ENCODE measurements around the gene CST7.
A peak's percentile ranks its signal among the peaks of the same experiment; 100 is the strongest.
"Not testable (repeated sequence)": the region's sequence is repeated elsewhere in the genome, so short reads cannot be mapped to it uniquely, and the experiment has no call there.

CST7 gene

DNA sequence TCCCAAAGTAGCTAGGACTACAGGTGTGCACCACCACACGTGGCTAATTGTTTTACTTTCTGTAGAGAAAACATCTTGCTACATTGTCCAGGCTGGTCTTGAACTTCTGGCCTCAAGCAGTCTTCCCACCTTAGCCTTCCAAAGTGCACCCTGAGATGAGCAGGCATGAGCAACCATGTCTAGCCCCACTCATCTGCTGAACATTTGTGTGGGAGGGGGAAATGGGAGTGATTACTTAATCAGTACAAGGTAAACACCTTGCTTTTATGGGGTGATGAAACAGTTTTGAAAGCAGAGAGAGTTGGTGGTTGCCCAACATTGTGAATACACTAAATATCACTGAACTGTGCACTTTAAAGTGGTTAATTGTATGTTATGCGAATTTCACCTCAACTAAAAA is 38.2 kb downstream of the CST7 start:
- DNase-seq: no peak

DNA sequence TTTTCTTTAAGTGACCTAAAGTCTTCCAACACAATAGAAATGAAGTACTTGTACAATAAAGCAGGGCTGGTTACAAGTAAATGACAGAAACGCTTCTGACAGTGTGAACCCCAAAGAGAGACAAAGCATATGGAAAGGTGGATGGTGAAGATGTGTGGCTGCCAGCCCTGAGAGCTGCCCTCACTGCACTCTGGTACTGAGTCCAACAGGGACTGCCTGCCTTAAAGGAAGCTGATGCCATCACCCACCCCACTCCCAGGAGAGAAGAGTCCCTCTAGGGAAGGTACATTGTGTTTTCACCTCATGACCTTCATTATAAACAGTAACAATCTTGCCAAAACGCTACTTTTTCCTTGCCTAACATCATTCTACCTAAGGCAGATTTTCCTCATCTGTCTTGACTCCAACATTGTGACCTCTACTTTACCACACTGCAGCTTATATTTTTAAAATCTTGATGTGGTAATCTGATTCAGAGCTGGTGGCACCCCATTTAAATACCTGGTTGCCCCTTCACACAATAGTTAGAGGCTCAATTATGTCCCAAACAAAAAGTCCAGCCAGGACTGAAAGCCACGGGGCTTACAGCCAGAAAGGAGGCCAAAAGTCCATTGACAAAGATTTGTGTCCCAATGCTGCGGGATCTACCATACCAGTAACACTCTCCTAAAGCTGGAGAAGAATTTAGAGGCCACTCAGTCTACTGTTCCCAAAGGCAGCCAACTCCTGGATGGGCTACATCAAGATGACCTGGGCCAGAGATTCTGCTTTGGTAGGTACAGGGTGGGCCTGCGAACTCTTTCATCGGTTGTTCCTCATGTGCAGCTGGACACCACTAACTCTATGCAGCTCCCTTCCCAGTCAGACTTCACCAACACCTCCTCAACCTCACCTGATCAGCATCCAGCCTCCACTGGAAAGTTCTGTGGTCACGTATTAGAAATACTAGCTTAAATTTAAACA is 39.1 kb downstream of the CST7 start:
- DNase-seq: no peak

DNA sequence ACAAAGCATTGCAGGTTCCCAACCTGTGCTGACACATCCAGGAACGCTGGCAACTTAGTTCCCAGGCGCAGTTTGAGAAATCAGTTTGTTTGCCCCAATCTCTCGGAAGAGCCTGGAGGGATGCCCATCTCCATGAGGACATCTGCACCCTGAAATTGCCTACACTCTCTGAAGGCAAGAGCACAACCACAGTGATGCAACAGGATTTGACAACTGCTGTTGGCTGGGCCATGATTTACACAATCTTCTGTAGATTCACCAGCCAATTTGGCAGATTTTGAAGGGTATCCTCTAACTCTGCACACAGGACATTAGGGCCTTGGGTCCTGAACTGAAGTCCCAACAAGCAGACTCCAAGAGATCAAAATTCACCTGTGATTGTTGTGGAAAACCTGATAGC is 40.1 kb downstream of the CST7 start:
- DNase-seq: no peak

DNA sequence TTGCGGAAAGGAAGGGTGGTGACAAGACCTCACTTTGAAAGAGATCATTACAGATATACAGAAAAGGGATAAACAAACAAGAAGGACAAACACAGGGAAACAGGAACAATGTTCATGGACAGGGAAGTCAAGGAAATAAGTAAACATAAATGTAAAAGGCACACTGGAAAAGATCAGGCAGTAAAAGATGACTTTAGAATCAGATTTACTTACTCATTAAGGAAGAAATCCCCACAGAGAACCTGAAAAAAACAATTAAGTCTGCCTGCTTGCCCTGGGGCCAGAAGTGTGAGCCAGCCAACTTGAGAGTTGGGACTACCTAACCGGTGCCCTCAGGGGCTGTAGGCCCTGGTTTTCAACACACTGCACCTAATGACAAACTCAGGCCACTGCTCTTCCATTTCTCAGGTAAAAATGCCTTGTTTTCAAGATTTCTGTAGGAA is 41.8 kb downstream of the CST7 start:
- DNase-seq: no peak

DNA sequence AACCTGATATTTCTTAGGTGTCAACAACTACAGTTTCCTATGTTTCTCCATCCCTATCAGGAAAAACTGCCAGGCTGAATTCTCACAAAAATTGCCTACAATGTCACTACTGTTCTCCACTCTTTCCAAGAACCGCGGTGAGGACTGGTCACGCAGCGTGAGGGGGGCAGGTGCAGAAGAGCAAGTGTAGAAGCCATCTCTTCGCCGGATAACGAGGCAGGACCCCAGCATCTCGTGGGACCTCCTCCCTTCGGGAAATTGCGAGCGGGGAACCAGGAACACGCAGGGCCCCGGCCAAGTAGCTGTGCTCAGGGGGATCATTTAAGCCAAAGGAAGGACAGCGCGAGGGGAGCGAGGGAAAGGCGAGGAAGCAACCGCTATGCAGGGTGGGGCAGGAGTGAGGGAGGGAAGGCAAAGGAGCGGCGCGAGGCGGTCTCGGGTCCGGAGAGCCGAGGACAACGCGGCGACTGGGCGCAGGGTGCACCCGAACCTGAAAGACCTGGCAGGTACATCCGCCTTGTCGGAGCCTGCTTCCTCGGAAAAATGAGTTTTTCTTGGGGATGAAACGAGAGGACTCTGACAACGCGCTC is 42.9 kb downstream of the CST7 start:
- no peak for DNase-seq

DNA sequence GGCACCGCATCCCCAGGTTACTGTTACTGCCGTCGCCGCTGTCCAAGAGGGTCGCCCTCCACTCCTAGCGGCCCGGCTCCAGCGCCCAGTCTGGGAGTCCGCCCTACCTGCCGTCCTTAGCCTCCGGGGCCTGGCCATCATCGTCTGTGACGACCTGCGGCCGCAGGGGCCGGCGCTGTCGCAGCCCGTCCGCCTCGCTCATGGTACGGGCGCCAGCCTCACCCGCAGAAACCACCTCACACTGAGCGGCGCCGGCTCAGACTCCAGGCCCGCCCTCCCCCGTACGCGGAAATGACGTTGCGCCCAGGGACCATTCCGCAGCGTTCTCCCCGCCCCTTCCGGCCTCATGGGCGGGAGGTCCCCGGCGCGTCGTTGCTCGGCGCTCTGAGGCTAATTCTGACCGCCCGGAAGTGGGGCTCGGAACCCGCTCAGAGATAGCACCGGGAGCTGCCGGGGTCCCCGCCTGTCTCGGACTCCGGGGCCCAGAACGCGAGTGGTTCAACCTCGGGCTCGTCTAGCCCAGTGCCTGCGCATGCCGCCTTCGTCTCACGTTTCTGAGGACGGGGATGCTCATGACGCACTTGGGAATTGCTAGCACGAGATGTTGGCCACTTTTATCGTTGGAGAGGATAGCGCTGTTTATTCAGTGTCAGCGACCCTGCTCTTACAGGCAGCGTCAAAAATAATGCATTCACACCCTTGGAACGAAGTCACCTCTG is 43.6 kb downstream of the CST7 start, which contains the start of gene APMAP:
Gene APMAP (minus strand): TSS at position 265 of the 719 bp plus-strand sequence. CDS start 63 bp downstream, at position 202.
- peak; percentile 83 to 94 for DNase-seq

DNA sequence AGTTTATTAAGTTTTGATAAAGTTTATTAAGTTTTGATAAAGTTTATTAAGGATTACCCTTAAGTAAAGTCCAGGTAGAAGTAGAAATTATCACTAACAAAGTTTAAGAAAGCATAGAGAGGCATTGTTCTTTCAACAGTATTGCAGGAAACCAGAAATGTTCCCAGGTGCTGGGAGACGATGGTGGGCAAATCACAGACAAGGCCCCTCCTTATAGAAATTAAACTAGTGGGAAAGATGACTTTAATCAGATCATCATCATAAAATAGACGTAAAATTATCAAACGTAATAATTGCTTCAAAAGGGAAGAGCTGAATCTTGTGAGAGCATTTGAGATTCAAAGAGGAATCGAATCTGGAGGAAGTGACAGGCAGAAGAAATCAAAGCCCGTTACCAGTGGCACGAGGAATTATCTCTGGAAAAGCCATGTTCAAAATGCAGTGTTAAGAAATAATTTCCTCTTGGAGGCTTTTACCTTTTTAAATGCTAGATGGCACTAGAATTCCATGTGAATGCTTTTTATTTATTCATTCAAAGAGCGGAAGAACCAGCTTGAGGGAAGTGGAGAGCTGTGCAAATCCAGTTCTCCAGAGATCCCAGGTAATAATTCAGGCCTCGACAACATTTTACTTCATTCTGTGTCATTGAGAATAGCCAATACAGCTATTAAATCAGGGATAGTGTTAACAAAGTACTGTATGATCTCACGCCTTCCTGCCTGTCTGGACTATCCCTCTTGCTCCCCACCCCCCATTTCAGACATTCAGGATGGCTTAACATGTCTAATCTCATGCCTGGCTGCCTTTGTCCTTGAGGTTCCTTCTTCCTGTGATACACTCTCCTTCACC is 44.5 kb downstream of the CST7 start:
- peak; percentile 29 to 44 for DNase-seq

DNA sequence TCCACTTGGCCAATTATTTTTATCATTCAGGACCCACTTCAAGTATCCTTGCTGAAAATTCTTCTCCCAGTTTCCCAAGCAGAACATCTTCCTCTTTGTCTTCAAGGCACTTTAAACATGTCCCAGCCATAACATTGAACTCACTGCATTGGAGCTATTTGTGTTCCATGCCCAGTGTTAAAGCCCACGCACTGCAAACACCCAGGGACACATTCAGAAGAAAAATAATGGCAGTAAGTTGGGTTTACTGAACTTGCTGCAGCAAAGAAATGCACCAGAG is 45.1 kb downstream of the CST7 start:
- DNase-seq: no peak

DNA sequence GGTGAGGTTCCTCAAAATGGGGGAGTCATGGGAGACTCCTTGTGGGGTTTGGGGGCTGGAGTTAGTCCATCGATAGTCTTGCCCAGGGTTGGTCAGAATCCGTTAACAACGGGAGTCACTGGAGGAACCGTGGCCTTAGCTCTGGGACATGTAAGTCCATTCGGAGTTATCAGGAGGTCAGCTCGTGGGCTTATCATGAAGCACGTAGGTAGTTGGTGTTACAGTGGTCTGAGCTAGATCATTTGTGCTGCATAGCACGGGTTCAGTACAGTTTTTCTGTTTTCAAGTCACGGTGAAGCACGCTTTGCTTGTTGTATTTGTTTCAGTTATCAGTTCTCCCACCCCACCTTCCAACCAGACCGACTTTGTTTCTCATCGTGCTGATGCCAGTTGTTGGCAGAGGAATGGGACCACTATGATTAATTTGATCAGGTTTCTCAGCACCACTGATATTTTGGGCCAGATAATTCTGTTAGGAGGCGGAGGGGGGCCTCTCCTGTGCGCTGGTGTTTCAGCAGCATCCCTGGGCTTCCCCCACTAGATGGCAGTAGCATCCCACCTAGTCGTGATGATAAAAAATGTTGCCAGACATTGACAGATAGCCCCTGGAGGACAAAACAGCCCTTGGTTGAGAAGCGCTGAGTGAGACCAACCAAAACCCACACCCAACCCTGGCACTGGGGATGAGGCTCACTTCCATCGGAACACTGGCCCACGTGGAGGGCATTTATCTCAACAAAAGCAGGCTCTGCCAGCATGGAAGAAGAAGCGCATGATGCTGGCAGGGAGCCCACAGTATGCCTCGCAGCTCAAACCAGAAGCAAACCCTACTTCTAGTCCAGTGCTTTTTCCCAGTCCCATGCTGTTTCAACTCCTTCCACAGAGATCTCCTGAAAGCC is 45.6 kb downstream of the CST7 start:
- DNase-seq: peak; percentile 70 to 85

DNA sequence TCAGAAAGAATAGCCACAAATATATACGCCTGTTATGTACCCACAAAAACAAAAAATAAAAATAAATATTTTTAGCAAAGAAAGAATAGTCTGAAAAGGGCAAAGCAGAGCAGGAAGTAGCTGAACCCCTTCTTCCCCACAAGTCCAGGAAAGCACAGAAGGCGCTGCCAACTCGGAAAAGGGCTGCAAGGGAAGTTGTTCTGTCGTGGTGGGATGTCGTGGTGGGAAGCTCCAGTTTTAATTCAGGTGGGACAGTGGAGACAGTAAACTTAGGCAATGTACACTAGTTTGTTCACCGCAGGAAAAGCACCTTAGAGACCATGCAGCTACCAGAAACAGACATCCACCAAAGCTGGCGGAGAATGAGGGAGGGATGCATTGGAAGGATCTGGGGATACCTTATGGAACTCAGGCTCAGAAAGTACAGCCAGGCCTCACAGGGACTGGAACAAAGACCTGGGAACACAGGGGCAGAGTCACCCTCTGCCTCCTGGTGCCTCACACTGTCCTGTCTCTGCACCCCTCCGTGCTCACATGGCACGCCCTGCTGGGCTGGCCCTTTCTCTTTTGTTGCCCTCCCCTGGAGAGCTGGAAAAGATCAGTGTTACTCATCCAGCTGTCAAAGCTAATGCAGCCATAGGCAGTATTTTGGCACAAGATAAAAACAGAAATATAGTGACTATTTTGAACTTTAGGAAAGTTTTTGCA is 46.8 kb downstream of the CST7 start:
- no peak for DNase-seq

DNA sequence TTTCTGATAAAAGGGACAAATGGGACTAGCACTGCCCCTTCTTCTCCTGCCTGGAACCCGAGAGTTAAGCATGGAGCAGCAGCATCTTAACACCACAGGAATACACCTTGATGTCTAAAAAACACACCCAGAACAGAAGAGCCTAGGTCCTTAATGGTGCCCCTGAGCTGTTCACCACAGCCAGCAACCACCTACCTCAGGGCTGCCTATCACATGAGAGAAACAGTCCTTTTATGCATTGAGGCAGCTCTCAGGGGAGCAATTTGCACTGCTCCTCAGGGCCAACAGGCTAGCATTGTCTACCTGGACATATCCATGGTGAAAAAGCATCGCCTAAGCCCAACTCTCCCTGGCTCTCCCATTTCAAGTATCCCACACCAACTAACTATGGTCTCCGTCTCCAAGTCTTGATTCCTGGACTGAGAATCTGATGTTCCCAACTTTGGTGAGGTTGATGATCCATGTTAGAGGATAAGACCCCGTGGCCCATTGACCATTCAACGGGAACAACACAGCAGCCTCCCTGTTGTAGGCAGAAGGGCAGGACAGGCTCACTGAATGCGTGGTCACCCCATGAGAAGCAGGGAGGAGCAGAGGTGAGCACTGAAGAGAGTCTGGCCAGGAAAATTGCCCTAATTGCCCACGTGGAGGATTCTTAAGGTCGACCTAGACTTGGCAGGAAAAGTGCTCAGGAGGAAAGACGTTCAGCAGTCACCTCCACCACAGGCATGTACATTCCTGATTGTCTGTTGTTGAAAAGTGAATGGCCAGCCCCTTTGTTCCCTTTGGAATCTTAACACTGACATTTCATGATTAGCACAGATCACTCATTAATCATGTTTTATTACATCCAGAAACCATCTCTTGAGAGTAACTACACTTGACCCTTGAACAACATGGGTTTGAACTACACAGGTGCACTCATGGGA is 47.6 kb downstream of the CST7 start:
- DNase-seq: no peak

DNA sequence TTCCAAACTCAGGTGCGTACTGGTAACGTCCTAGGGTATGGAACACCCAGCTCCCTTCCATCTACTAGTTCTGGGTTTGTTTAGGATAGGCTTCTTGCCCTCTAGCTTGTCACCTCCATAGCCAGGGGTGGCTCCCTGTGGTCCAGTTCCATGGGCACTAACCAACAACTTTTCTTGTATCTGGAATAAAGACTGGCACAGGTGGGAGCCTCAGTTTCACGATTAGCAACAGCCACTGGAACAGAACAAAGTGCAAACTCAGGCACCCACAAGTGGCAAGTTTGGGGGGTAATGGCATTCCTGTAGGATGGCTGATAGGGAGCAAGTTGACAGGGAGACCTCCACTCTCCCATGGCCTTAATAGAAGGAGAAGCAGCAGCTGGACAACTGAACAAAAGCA is 49.1 kb downstream of the CST7 start:
- no peak for DNase-seq

DNA sequence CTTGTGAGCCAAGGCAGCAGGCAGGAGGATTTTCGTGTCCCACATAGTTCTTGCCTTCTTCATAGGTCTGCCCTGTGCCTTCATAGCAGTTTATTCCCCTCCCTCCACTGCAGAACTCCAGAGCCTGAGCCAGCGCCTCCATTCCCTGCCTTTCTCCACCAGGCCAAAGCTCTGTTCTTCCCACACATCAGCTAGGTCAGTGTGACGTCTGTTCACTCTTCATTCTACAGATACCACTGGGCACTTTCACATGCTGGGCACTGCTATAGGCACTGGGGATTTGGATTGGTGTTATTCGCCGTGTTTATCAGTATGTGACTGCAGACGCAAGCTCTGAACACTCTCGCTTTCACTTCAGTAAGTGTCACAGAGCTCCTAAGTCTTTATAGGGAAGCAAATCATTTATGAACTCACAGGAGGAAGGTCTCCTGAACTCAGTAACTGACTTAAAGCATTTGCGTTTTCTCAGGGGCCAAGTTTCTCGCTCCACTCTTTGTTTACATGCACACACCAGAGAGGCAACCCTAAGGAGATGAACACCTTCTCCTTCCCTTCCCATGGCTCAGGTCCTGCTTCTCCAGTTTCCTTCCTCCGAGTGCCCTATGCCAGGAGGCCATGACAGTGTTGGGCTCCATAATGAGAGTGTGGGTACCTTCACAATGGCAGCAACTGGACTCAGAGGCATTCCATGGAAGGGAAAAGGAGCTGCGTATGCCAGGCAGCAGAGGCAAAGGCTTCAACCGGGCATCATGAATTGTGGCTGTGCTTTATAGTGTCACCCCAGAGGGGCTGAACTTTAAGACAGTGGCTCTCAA is 49.8 kb downstream of the CST7 start:
- no peak for DNase-seq

DNA sequence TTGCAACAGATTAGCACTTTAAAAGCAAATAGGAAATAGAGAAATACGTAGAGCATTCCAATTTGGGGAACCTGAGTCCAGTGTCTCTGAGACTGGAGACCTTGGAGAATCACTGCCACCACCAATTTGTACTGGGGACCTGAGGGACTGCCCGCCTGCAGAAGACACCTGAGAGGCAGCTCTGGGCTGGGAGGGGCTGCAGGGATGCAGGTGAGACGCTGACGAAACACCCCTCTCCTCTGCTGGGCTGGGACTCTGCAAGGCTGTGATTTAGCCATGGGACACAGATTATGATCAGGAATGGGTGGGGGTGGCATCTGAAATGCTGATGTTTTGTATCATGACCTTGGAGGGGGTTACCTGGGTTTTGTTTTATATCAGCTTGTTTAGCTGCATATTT is 50.5 kb downstream of the CST7 start:
- DNase-seq: no peak

DNA sequence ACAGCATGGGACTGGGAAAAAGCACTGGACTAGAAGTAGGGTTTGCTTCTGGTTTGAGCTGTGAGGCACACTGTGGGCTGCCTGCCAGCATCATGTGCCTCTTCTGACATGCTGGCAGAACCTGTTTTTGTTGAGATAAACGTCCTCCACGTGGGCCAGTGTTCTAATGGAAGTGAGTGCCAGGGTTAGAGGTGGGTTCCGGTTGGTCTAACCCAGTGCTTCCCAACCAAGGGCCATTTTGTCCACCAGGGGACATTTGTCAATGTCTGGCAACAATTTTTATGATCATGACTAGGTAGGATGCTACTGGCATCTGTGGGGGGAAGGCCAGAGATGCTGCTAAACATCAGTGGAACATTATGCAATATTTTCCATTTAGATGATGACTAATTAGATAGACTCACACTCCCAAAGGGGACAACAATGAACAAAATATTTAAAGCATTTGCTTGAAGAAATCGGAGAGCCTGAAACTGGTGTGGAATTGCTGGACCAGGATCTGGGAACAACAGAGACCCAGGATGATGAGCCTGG is 51.3 kb downstream of the CST7 start:
- DNase-seq: no peak

DNA sequence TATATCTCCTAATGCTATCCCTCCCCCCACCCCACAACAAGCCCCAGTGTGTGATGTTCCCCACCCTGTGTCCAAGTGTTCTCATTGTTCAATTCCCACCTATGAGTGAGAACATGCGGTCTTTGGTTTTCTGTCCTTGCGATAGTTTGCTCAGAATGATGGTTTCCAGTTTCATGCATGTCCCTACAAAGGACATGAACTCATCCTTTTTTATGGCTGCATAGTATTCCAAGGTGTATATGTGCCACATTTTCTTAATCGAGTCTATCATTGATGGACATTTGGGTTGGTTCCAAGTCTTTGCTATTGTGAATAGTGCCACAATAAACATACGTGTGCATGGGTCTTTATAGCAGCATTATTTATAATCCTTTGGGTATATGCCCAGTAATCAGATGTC is 52.3 kb downstream of the CST7 start:
- DNase-seq: not testable (repeated sequence)

DNA sequence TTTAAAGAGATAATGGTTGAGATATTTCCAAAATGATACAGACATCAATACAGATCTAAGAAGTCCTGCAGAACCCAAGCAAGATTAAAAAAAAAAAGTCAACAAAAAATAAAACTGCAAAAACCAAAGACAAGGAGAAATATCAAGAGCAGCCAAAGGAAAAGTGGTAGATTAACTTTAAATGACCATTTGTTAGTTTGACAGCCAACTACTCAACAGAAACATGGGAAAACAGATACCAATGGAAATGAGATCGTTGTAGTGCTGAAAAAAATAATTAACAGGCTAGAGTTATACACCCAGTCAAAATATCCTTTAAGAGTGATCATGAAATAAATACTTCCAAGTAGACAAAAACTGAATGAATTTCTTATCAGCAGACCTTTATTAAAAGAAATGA is 53.9 kb downstream of the CST7 start:
- DNase-seq: no peak

DNA sequence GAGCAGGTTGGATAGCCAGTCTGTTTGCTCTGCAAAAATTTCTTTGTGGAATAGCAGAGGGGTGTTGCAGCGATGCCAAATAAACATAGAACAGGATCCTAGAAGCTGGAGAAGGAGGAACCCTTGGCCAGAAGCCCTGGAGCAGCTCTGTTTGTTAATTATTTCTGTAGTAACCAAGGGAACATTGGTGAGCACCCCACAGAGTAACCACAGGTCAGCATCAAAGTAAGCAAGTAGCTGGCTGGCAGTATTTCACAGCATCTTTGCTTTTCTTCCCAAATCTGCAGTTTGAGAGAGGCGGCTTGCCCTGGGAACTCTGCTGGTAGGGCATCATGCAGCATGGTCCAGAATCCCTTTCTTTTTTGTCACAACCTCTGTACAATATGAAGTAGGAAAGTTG is 56.2 kb downstream of the CST7 start:
- no peak for DNase-seq

DNA sequence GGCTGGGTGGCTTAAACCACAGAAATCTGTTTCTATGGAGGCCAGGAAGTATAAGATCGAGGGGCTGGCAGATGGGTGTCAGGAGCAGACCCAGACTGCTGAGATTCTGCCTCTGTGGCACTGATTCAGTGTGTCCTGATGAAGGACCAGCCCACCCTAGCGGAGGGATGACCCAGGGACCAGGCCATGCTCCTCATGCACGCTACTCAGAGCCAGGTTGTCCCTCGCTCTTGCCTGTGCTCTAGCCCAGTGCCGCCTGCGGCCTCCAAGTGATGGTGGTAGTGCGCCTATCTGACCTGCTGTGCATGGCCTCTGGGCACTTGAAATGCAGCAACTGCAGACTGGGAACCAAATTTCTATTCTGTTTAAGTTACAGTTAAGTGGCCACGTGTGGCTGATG is 56.6 kb downstream of the CST7 start:
- DNase-seq: no peak
